ENCODE measurements around the gene MRPS2. TPM values are rescaled to one million over a fixed set of nuclear protein-coding genes. Genes with fewer than 3 reads are reported as not detected.

Gene MRPS2
- total and polyA plus RNA-seq, 2 donors (not counting 3 experiments of a cell fraction or from before 2014, with no cell fraction given): 50.8 to 231 TPM

DNA sequence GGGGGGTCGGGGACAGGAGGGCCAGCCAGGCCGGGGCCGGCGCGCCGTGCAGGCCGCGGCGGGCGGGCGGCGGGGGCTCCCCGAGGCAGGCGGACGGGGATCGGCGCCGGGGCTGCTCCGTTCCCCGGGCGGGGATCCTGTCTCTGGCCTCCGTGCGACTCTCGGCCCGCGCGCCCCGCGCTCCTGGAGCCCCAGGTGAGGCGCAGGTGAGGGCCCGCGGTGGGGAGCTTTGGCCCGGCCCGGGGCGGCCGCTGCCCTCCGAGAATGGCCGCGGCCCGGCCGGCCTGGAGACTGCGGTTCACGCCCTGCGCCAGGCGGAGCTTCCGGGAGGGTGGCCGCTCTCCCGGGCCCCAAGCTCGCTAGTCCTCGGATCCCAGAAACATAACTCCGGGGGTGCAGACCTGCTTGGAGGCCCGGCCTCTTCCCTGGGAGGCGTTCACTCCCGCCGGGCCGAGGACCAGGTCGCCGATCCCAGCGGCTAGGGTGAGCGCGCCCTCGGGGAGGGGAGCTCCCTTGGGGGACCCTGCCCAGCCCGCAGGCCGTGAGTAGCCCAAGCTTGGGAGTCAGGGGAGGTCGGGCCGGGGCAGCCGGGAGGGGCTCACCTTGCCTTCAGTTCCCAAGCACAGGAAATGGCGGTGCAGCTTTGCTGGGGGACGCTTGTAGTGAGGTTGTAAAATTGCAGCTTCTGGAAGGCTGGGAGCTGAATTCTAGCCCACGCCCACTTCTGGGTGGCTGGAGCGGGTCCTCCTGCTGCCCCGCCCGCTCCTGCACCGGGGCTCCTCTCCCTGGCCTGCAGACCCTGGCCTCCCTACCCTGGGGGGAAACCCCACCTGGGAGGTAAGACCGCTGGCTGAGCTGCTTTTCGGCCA, 20.2 kb upstream of the MRPS2 start:
- FAIRE-seq: no peak

More for the DNA sequence above, 20.2 kb upstream of the MRPS2 start:
- peak; percentile 26 for DNase-seq (ENCODE audit: low read depth, low spot score)
- no TSS peak for BruUV-seq (replicated peaks)
- intact Hi-C loops (cut with micrococcal nuclease) (loop anchor here (1.0 kb wide), 1 partner anchor 19 kb away; a partner anchor contains a TSS), dilution Hi-C loops (cut with MboI; ENCODE audit: extremely low pct_ligation_motif_present, low sequenced_read_pairs) (no loop called here)
- Histone ChIP-seq H3K9me3 (replicated peaks; ENCODE audit: control insufficient read depth, insufficient read depth, low read length) (no peaks in the 10 kb centered on the region), H3K79me2 (ENCODE audit: control insufficient read depth, insufficient read depth, low read length) (no peaks in the 10 kb centered on the region), H3K4me3 (replicated peaks in 1 of 3; ENCODE audit: insufficient read depth in 1 of 3, low read depth in 1 of 3, low read length in 3 of 3) (peak overlapping the region; percentile 15 to 78 (median 28)), H3K36me3 (ENCODE audit: control insufficient read depth in 2 of 2, extremely low read depth in 1 of 2, insufficient read depth in 2 of 2, low read length in 2 of 2) (peaks cover 0 to 12% of the 10 kb centered on the region in 2 experiments), H2AFZ (ENCODE audit: low read depth, low read length) (peak overlapping the region; percentile 32), H3K4me1 (ENCODE audit: control insufficient read depth, extremely low read depth, insufficient read depth, low read length) (peaks cover 7% of the 10 kb centered on the region), H3K27ac (ENCODE audit: insufficient read depth, low read depth, low read length) (no peak overlapping the region), H3K9ac (replicated peaks; ENCODE audit: extremely low read depth, insufficient read depth, low read length) (peak overlapping the region; percentile 12), H4K20me1 (replicated peaks; ENCODE audit: control insufficient read depth, extremely low read depth, insufficient read depth, low read length) (no peaks in the 10 kb centered on the region), H3K27me3 (ENCODE audit: control insufficient read depth in 2 of 2, insufficient read depth in 2 of 2, low read length in 2 of 2) (no peaks in the 10 kb centered on the region), H3K9me1 (replicated peaks; ENCODE audit: control insufficient read depth, extremely low read depth, insufficient read depth, low read length) (no peaks in the 10 kb centered on the region), H3K4me2 (ENCODE audit: insufficient read depth, low read length) (peak overlapping the region; percentile 41)
- CTCF ChIA-PET: interaction anchor here (1.2 to 1.9 kb wide), 4 partner anchors 11 to 25 kb away, joined by 4 to 11 read pairs (median 7); partner anchors contain the start of gene MRPS2
- no peak for TF ChIP-seq POLR2AphosphoS5 (IDR thresholded peaks at IDR 0.05; ENCODE audit: insufficient read depth, low read depth, low read length)
- TF ChIP-seq JUN (IDR thresholded peaks at IDR 0.05; ENCODE audit: borderline replicate concordance, insufficient read depth, insufficient read length, low read depth): no peak
- no peak for TF ChIP-seq GATA2 (IDR thresholded peaks at IDR 0.05; ENCODE audit: insufficient read depth, insufficient read length, low read depth, low read length)
- TF ChIP-seq, protein P1, sequence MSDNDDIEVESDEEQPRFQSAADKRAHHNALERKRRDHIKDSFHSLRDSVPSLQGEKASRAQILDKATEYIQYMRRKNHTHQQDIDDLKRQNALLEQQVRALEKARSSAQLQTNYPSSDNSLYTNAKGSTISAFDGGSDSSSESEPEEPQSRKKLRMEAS (IDR thresholded peaks at IDR 0.05; ENCODE audit: insufficient read depth, insufficient read length): no peak
- no peak for TF ChIP-seq EZH2 (IDR thresholded peaks at IDR 0.05; ENCODE audit: borderline replicate concordance, low read depth, low read length, severe bottlenecking)
- TF ChIP-seq CTCF (IDR thresholded peaks at IDR 0.05; ENCODE audit: extremely low read depth in 1 of 2, insufficient read depth in 1 of 2, low read depth in 1 of 2, low read length in 2 of 2): no peak
- no peak for TF ChIP-seq FOS (IDR thresholded peaks at IDR 0.05; ENCODE audit: borderline replicate concordance, insufficient read depth, low read length)
- no peak for TF ChIP-seq POLR2A (IDR thresholded peaks at IDR 0.05; ENCODE audit: low read depth, low read length)
- TF ChIP-seq MYC (IDR thresholded peaks at IDR 0.05; ENCODE audit: low read depth, low read length): no peak
- POLR2A ChIA-PET: no interaction called here

Data from endothelial cell of umbilical vein (primary cell).